ENCODE measurements around the gene CEACAM16.
A peak's percentile ranks its signal among the peaks of the same experiment; 100 is the strongest.

The CEACAM16 gene

GRCh38 chr19:44746616-44746945 lies 47.6 kb downstream of the CEACAM16 start:
- DNase-seq (ENCODE audit: low read depth) = no peak

GRCh38 chr19:44746946-44747738 lies 48.2 kb downstream of the CEACAM16 start:
- DNase-seq (ENCODE audit: low read depth) = peak; percentile 96

GRCh38 chr19:44747739-44748425 lies 48.9 kb downstream of the CEACAM16 start:
- DNase-seq (ENCODE audit: low read depth) = peak; percentile 81

GRCh38 chr19:44748426-44749254 lies 49.7 kb downstream of the CEACAM16 start, which contains the start of gene BCL3:
BCL3 (plus strand) TSS chr19:44748708; CDS start chr19:44748791, 83 bp downstream.
- DNase-seq (ENCODE audit: low read depth) = no peak

GRCh38 chr19:44749292-44749691 lies 50.3 kb downstream of the CEACAM16 start:
- no peak for DNase-seq (ENCODE audit: low read depth)

DNA sequence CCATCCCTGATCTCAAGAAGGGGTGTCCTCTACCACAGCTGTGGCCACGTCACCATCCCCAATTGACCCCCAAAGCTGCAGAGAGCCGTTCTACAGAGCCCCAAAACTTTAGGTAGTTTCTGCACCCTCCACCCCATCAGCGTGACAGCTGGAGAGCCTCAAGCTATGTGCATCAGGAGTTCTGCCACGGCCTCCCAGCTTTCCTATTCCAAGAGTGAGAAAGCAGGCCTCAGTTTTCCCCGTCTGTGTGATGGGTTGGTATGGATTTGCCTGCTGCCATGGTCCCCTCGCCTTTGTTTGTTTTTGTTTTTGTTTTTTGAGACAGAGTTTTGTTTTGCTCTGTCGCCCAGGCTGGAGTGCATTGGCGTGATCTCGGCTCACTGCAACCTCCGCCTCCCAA lies 51.0 kb downstream of the CEACAM16 start:
- no peak for DNase-seq (ENCODE audit: low read depth)

- no peak for DNase-seq (ENCODE audit: low read depth)
These were observed 53.3 kb downstream of the CEACAM16 start for GRCh38 chr19:44752123-44752815.

DNA sequence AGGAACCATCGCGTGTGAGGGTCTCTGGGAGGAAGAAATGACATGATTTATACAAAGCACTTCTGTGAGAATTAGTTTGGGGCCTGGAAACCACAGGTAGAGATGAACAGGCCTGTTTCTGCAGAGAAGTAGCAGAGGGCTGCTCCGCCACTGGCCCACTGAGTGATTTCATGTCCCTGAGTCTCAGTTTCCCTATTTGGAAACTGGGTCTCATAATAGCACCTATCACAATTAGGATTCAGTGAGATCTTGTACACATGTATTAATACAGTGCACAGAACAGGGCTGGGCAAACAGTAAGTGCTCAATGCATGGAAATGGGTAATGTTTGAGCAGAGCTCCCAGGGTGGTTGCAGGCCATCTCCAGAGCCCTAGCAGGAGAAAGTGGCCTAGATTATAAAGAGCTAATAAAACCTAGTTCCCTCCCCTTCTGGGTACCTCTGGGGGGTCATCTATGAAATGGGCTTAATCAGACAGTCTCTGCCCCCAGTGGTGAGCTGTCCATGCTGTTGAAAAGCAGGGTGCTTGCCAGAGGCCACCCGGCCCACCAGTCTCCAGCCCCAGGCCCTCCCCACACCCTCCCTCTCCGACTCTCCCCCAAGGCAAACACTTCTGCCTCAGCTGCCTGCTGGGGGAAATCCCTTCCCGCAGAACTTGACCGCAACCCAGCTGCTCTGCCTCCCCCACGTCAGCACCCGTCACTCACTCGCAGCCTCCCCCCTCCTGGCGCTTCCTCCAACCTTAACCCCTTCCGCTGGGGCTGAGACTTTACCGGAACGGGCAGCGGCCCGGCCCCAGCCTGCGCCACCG lies 54.1 kb downstream of the CEACAM16 start:
- DNase-seq (ENCODE audit: low read depth) = peak; percentile 98

DNA sequence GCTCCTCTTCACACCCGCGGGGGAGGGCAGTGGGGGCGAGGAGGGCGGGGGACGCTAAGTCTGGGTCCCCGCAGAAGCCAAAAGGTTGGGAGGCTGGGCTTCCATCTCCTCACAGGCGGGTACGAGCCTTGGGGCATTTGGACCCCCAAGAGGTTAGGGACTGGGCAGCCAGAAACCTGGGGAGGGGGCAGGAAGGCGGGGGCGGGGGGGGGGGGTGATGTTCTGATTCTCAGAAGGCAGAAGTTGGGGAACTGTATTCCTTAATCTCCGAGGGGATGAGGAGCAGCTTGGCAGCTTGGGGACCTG lies 54.6 kb downstream of the CEACAM16 start:
- no peak for DNase-seq (ENCODE audit: low read depth)

- DNase-seq (ENCODE audit: low read depth) = peak; percentile 91
These were observed 55.2 kb downstream of the CEACAM16 start for GRCh38 chr19:44753932-44754749.

DNA sequence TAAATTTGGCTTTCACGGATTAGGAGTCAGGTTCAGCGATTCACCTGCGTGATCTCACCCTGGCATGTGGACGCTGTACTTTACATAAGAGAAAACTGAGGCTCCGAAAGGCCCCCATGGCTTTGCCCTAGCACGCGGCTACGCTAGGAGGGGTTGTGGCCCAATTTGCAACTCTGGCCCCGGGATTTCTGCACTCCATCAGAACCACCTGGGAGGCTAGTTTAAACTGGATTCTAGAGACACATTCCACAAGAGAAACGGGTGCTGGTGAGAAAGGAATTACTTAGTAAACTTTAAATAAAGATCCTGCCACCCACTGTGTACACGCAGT lies 55.8 kb downstream of the CEACAM16 start:
- no peak for DNase-seq (ENCODE audit: low read depth)

DNA sequence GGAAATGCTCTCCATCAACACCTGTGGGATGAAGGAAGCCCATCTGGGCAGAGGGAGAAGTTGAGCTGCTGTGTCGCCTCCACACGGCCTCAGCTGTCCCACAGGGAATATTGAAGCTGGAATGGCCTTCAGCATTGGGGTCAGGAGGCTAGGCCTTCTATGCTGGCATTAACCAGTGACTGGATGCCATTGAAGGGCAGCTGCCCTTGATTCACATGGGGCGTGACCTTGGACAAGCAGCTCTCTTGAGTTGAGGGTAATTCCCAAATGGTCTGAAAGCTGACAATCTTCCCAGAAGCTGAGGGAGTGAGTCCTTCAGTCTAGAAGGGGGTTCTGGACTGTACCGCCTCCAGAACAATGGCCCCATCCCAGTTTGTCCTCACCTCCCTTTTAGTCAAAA lies 56.3 kb downstream of the CEACAM16 start:
- no peak for DNase-seq (ENCODE audit: low read depth)

GRCh38 chr19:44756089-44756562 lies 57.2 kb downstream of the CEACAM16 start:
- no peak for DNase-seq (ENCODE audit: low read depth)

DNA sequence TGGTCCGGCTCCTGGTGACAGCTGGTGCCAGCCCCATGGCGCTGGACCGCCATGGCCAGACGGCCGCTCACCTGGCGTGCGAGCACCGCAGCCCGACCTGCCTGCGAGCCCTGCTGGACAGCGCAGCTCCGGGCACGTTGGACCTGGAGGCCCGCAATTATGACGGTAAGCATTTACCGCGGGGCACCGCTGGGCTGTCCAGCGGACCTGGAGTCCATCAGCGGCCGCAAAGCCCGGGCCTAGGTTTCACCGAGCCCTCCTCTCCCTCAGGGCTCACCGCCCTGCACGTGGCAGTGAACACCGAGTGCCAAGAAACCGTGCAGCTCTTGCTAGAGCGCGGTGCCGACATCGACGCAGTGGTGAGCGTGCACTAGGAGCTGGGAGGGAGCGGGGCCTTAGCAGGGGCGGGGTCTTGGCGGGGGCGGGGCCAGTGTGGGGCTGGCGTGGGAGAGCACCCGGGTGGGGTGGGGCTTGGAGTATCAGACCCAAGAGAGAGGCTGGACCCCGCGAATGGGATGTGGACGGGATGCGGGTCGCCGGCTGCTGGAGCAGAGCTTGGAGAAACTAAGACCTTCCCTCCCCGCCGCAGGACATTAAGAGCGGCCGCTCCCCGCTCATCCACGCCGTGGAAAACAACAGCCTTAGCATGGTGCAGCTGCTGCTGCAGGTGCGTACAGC lies 58.2 kb downstream of the CEACAM16 start:
- peak; percentile 56 for DNase-seq (ENCODE audit: low read depth)

DNA sequence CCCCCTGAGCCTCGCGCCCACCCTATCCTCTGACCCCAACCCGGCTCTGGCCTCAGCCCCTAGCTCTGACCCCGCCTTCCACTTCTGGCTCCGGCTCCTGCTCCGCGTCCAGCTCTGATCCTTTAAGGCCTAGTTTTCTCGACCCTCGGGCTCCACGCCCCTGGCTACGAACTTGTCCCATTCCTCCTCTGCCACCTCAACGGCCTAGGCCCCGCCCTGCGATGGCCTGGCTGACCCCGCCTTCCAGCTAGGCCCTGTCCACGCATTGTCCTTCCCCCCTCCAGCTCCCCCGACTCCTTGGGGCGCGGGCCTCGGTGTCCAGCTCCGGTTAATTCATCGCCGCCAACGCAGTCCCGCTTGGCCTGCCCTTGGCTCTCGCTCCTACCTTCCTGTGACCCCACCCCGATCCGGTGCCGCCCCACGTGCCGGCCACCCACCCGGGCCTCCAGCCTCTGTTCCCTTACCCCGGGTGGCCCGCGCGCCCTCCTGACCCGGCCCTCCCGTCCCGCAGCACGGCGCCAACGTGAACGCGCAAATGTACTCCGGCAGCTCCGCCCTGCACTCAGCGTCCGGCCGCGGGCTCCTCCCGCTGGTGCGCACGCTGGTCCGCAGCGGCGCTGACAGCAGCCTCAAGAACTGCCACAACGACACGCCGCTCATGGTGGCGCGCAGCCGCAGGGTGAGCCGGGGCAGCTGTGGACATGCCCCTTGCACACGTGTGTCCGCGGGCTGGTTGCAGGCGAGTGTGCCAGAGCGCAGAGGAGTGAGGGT lies 59.0 kb downstream of the CEACAM16 start:
- DNase-seq (ENCODE audit: low read depth) = peak; percentile 65

GRCh38 chr19:44758596-44758995 lies 59.6 kb downstream of the CEACAM16 start:
- no peak for DNase-seq (ENCODE audit: low read depth)

DNA sequence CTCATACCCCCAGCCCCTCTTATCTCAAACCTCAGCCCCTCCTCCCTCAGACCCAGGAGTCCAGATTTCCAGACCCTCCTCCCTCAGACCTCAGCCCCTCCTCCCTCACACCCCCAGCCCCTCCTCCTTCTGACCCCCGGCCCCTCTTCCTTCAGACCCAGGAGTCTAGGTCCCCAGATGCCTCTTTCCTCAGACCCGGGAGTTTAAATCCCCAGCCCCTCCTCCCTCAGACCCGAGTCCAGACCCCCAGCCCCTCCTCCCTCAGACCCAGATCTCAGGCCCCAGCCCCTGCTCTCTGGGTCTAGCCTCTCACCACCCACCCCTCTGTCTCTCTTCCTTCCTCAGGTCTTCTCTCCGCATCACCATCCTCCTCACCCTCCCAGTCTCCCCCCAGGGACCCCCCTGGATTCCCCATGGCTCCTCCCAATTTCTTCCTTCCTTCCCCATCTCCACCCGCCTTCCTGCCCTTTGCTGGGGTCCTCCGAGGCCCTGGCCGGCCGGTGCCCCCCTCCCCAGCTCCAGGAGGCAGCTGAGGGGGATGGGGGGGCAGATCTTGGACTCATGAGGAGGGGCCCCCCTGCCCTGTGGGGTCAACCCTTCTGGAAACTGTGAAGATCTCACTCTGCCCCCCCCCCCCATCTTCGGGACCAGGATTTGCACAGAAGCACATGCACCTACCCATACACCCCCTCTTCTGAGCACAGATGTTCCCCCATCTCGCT lies 60.3 kb downstream of the CEACAM16 start:
- DNase-seq (ENCODE audit: low read depth) = no peak
